K562 (cell line): Measurements from ENCODE around the gene CDCA4. TPM values are rescaled to one million over a fixed set of nuclear protein-coding genes. Genes with fewer than 3 reads are reported as not detected.

Experiments
- BRCA1 ChIP-seq, 2 experiments: fragments of 450-650 bp in 1 of 2; sonication (generic) in 1 of 2; formaldehyde crosslinking in 1 of 2; IDR thresholded peaks; 2 replicates each; pipeline versions ENCODE4 v1.5.0 to v1.6.1; 2017 to 2020; ENCODE audit warnings: mild to moderate bottlenecking in 1 of 2, missing genetic modification reagents in 1 of 2
- ELF1 ChIP-seq: fragments of 200-800 bp; sonication (Bioruptor generic); IDR thresholded peaks from 2 replicates; pipeline ENCODE4 v1.6.1; 2016; ENCODE audit warnings: missing genetic modification characterization, missing compliant biosample characterization
- GATAD2B ChIP-seq: fragments of 450-650 bp; IDR thresholded peaks from 2 replicates; pipeline ENCODE4 v1.6.1; 2017; ENCODE audit warnings: mild to moderate bottlenecking, borderline replicate concordance
- MAZ ChIP-seq, 2 experiments: fragments of 450-650 bp in 1 of 2; sonication (generic) in 1 of 2; formaldehyde crosslinking; IDR thresholded peaks in 1 of 2; conservative IDR thresholded peaks in 1 of 2; 2 replicates each; pipeline versions ENCODE4 v1.4.0 to v1.5.0; 2020; ENCODE audit warnings: mild to moderate bottlenecking in 1 of 2, missing genetic modification reagents in 1 of 2
- NFE2 ChIP-seq: IDR thresholded peaks from 2 replicates; pipeline ENCODE4 v1.6.1; 2014; ENCODE audit warnings: antibody characterized with exemption, low read depth
- RAD21 ChIP-seq, 2 experiments: fragments of 250-450 bp in 1 of 2; fragments of 450-650 bp in 1 of 2; sonication (Bioruptor Pico) in 1 of 2; formaldehyde crosslinking in 1 of 2; IDR thresholded peaks in 1 of 2; conservative IDR thresholded peaks in 1 of 2; 2 replicates each; pipeline versions ENCODE4 v1.4.0 to v1.8.0; 2020 to 2022; ENCODE audit warnings: mild to moderate bottlenecking in 2 of 2, moderate library complexity in 1 of 2
- SRF ChIP-seq, 2 experiments: fragments of 250-450, 450-650 bp in 1 of 2; sonication (Bioruptor Pico) in 1 of 2; sonication (generic) in 1 of 2; formaldehyde crosslinking; IDR thresholded peaks; 2 replicates each; pipeline versions ENCODE4 v1.5.0 to v1.5.1; 2020 to 2022; ENCODE audit warnings: mild to moderate bottlenecking in 1 of 2, missing genetic modification reagents in 1 of 2
- TBP ChIP-seq: optimal IDR thresholded peaks from 2 replicates; pipeline ENCODE3; 2011; ENCODE audit warnings: low read depth, low read length, improper control_type of control experiment
- UBTF ChIP-seq, 2 experiments: IDR thresholded peaks; 2 replicates each; pipeline ENCODE4 v1.6.1; 2012; ENCODE audit warnings: improper control_type of control experiment in 2 of 2, low read depth in 2 of 2, low read length in 2 of 2, borderline replicate concordance in 1 of 2
- ZNF146 ChIP-seq: IDR thresholded peaks from one replicate; pipeline ENCODE4 v1.6.1; 2018; ENCODE audit warnings: missing compliant biosample characterization; ENCODE audit not compliant: unreplicated experiment
- polyA plus RNA-seq, 8 experiments: library from polyadenylated mRNA; depleted of rRNA in 4 of 8; stranded (reverse) in 5 of 8; unstranded in 3 of 8; fragments of >200 nt; fragmentation: Nextera tagmentation in 2 of 8; fragmentation: Illumina TruSeq in 1 of 8; extraction: Ambion mirVana in 2 of 8; extraction: Trizol in 1 of 8; gene quantifications; 2 replicates each; pipeline versions ENCODE4 v1.2.1 to v1.2.3, GENCODE V29; 2011 to 2014; ENCODE audit warnings: inconsistent platforms in 1 of 8, missing spikeins in 1 of 8
- total RNA-seq, 7 experiments: library from RNA; depleted of rRNA in 6 of 7; stranded (reverse); fragments of >200 nt in 6 of 7; fragmentation: Illumina TruSeq in 2 of 7; extraction: Trizol in 2 of 7; gene quantifications; 2 replicates each; pipeline versions ENCODE4 v1.2.1 to v1.2.3, GENCODE V29; 2011 to 2021; ENCODE audit warnings: low replicate concordance in 1 of 7
- TF ChIP-seq, protein P1 (sequence below): IDR thresholded peaks from 2 replicates; pipeline ENCODE4 v1.6.1; 2011; ENCODE audit warnings: borderline replicate concordance, low read depth, mild to moderate bottlenecking, moderate library complexity, low read length; ENCODE audit not compliant: insufficient read depth, poor library complexity, severe bottlenecking
- TF ChIP-seq, protein P2 (sequence below): sonication (generic); formaldehyde crosslinking; IDR thresholded peaks from 2 replicates; pipeline ENCODE4 v1.8.1; 2023; ENCODE audit warnings: mild to moderate bottlenecking, missing genetic modification reagents, moderate library complexity
- TF ChIP-seq, protein P3 (sequence below): sonication (generic); formaldehyde crosslinking; IDR thresholded peaks from 2 replicates; pipeline ENCODE4 v1.8.1; 2023; ENCODE audit warnings: mild to moderate bottlenecking, missing genetic modification reagents

Gene CDCA4
- total and polyA plus RNA-seq, 9 of the 15 experiments (the other 6 are each of a cell fraction or from before 2014, with no cell fraction given): 6.6 to 44.2 (median 23.0) TPM

GRCh38 chr14:105045710-105046326 lies 24.9 kb upstream of the CDCA4 start (continued):
- TF ChIP-seq TBP (peak; percentile 21), BRCA1 (IDR thresholded peaks at IDR 0.05) (no peak), BRCA1 (CRISPR knock-in tag; IDR thresholded peaks at IDR 0.05) (no peak), GATAD2B (peak; percentile 73; the same call in 1 of the 2 replicates), RAD21 (CRISPR knock-in tag; conservative IDR thresholded peaks at IDR 0.05 in 1 of 2, IDR thresholded peaks at IDR 0.05 in 1 of 2) (peak; percentile 99), UBTF (IDR thresholded peaks at IDR 0.05; ENCODE audit: borderline replicate concordance in 1 of 2, low read depth in 2 of 2, low read length in 2 of 2) (peak; percentile 56 to 66; a peak in 2 of 4 replicates), NFE2 (no peak), ZNF146 (CRISPR knock-in tag) (no peak), ELF1 (tag) (no peak), MAZ (CRISPR knock-in tag; conservative IDR thresholded peaks at IDR 0.05 in 1 of 2, IDR thresholded peaks at IDR 0.05 in 1 of 2) (peak; percentile 76 to 86; a peak in 3 of 4 replicates), SRF (CRISPR knock-in tag; IDR thresholded peaks at IDR 0.05) (no peak)
- TF ChIP-seq, protein P1, sequence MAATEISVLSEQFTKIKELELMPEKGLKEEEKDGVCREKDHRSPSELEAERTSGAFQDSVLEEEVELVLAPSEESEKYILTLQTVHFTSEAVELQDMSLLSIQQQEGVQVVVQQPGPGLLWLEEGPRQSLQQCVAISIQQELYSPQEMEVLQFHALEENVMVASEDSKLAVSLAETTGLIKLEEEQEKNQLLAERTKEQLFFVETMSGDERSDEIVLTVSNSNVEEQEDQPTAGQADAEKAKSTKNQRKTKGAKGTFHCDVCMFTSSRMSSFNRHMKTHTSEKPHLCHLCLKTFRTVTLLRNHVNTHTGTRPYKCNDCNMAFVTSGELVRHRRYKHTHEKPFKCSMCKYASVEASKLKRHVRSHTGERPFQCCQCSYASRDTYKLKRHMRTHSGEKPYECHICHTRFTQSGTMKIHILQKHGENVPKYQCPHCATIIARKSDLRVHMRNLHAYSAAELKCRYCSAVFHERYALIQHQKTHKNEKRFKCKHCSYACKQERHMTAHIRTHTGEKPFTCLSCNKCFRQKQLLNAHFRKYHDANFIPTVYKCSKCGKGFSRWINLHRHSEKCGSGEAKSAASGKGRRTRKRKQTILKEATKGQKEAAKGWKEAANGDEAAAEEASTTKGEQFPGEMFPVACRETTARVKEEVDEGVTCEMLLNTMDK: peak; percentile 75
- TF ChIP-seq, protein P2, sequence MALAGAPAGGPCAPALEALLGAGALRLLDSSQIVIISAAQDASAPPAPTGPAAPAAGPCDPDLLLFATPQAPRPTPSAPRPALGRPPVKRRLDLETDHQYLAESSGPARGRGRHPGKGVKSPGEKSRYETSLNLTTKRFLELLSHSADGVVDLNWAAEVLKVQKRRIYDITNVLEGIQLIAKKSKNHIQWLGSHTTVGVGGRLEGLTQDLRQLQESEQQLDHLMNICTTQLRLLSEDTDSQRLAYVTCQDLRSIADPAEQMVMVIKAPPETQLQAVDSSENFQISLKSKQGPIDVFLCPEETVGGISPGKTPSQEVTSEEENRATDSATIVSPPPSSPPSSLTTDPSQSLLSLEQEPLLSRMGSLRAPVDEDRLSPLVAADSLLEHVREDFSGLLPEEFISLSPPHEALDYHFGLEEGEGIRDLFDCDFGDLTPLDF (CRISPR knock-in tag): peak; percentile 68; the same call in 1 of the 2 replicates
- TF ChIP-seq, protein P3, sequence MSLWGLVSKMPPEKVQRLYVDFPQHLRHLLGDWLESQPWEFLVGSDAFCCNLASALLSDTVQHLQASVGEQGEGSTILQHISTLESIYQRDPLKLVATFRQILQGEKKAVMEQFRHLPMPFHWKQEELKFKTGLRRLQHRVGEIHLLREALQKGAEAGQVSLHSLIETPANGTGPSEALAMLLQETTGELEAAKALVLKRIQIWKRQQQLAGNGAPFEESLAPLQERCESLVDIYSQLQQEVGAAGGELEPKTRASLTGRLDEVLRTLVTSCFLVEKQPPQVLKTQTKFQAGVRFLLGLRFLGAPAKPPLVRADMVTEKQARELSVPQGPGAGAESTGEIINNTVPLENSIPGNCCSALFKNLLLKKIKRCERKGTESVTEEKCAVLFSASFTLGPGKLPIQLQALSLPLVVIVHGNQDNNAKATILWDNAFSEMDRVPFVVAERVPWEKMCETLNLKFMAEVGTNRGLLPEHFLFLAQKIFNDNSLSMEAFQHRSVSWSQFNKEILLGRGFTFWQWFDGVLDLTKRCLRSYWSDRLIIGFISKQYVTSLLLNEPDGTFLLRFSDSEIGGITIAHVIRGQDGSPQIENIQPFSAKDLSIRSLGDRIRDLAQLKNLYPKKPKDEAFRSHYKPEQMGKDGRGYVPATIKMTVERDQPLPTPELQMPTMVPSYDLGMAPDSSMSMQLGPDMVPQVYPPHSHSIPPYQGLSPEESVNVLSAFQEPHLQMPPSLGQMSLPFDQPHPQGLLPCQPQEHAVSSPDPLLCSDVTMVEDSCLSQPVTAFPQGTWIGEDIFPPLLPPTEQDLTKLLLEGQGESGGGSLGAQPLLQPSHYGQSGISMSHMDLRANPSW: peak; percentile 60; the same call in 1 of the 2 replicates
